BJ (cell line): ENCODE measurements around the gene ALDH3B2. TPM values are rescaled to one million over a fixed set of nuclear protein-coding genes. Genes with fewer than 3 reads are reported as not detected.

Source experiments
- CTCF ChIA-PET: fragments of 350-600 bp; formaldehyde crosslinking; extraction: SDS; loops from one replicate; lab custom pipeline; 2021; ENCODE audit warnings: antibody characterized with exemption, inconsistent platforms; lab: Yijun Ruan, JAX
- POLR2A ChIA-PET: fragments of 300-600 bp; sonication (Branson Sonifier 250); formaldehyde crosslinking; extraction: SDS; loops from one replicate; lab custom pipeline; 2021; ENCODE audit warnings: antibody characterized with exemption; lab: Charles Lee
- DNase-seq: peaks from one replicate; pipeline ENCODE4 v3.0.0-alpha.2; 2011; ENCODE audit warnings: low read depth
- H3K27me3 ChIP-seq: 2 replicates; pipeline ENCODE4 v1.6.0; 2011; ENCODE audit warnings: low read length; ENCODE audit not compliant: control insufficient read depth, insufficient read depth
- H3K36me3 ChIP-seq: 2 replicates; pipeline ENCODE4 v1.5.1; 2011; ENCODE audit warnings: low read length; ENCODE audit not compliant: control insufficient read depth, insufficient read depth
- H3K4me3 ChIP-seq: 2 replicates; pipeline ENCODE4 v1.5.1; 2011; ENCODE audit warnings: low read depth, mild to moderate bottlenecking, control low read depth, low read length
- CTCF ChIP-seq: IDR thresholded peaks from 2 replicates; pipeline ENCODE4 v1.5.1; 2011; ENCODE audit warnings: low read depth, mild to moderate bottlenecking, control low read depth, inconsistent platforms, low read length, moderate library complexity; ENCODE audit not compliant: insufficient read depth
- polyA plus RNA-seq: library from polyadenylated mRNA; depleted of rRNA; stranded (reverse); fragments of >200 nt; gene quantifications from 2 replicates; pipeline ENCODE4 v1.2.3, GENCODE V29; 2011

Gene ALDH3B2
- polyA plus RNA-seq, 1 experiment, result not detected

GRCh38 chr11:67649634-67650510 lies 24.6 kb downstream of the ALDH3B2 start:
- Histone ChIP-seq H3K4me3 (no peak overlapping the region), H3K36me3 (no peaks in the 10 kb centered on the region), H3K27me3 (no peaks in the 10 kb centered on the region; the same call in 1 of the 2 replicates)
- ChIA-PET CTCF (interaction anchor here (0.7 to 9.0 kb wide), 4 partner anchors 8 to 78 kb away, joined by 3 to 48 read pairs (median 4); partner anchors contain the start of genes NUDT8 and TBX10), POLR2A (no interaction called here)
- TF ChIP-seq CTCF, result no peak
- no peak for DNase-seq

DNA sequence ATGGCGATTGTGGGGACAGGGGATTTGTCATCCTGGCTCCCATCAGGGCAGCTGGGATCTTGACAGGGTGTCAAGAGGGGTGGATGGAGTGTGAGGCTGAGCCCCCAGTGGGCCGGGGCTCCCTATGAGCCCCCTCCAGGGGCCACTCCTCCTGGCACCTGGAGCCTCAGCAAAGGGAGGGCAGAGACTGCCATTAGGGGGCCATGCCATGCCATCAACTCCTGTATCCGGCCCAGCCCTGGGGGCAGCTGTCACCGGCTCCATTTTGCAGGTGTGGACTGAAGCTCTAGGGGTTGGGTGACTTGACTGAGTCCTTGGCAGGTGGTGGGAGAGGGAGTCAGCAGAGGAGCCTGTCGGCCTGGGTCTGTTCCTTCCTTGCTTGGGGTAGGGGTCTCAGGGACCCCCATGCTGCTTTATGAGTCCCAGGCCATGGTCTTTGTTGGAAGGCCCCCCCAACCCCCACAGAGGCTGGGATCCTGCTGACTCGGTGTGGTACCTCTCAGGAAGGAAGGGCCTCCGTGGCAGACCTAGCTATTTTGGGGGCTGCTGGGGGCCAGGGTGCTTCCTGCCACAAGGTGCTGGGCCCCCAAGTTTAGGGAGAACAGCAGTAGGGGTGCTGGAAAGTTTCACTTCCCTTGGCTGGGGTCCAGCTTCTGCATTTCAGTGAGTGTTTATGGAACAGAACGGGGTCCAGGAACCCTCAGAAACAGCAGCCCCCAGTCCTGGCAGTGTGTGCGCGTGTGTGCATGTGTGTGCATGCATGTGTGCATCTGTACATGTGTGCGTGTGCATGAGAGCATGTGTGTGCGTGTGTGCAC lies 25.4 kb downstream of the ALDH3B2 start:
- TF ChIP-seq CTCF, result no peak
- no peaks in the 10 kb centered on the region; the same call in 1 of the 2 replicates for H3K27me3 ChIP-seq
- H3K4me3 ChIP-seq, result no peak overlapping the region
- CTCF ChIA-PET, result interaction anchor here (0.7 to 9.0 kb wide), 3 partner anchors 10 to 19 kb away, joined by 3 to 48 read pairs (median 6); partner anchors contain the start of genes NUDT8 and TBX10
- H3K36me3 ChIP-seq, result no peaks in the 10 kb centered on the region
- no peak for DNase-seq
- POLR2A ChIA-PET, result no interaction called here

GRCh38 chr11:67648140-67648795 lies 26.2 kb downstream of the ALDH3B2 start:
- no peak for DNase-seq
- POLR2A ChIA-PET, result no interaction called here
- no peak overlapping the region for H3K4me3 ChIP-seq
- CTCF ChIA-PET, result interaction anchor here (1.9 to 9.0 kb wide), 3 partner anchors 9 to 18 kb away, joined by 6 to 48 read pairs (median 20); partner anchors contain the start of genes NUDT8 and TBX10
- H3K27me3 ChIP-seq, result no peaks in the 10 kb centered on the region; the same call in 1 of the 2 replicates
- TF ChIP-seq CTCF, result no peak
- H3K36me3 ChIP-seq, result no peaks in the 10 kb centered on the region

DNA sequence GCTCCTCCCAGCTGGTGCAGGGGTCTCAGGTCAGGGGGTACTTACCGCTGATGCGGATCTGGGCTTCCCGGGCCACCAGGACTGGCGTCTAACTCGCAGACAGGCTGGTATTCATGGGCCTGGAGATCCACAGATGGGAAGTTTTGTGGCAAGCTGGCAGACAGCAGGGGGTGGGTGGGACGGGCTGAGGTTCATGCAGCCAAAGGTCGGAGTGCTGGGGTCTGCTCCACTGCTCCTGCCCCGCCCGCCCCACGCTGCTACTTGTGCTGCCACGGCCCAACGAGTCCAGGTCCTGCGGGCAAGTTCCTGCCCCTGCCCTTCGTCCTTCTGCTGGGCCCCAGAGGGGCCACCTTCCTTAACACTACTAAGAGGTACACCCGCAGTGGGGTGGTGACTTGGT lies 27.0 kb downstream of the ALDH3B2 start:
- no peak overlapping the region for H3K4me3 ChIP-seq
- DNase-seq, result no peak
- ChIA-PET POLR2A (no interaction called here), CTCF (interaction anchor here (1.2 to 9.0 kb wide), 3 partner anchors 8 to 17 kb away, joined by 3 to 48 read pairs (median 20); partner anchors contain the start of gene NUDT8)
- TF ChIP-seq CTCF, result no peak
- no peaks in the 10 kb centered on the region; the same call in 1 of the 2 replicates for H3K27me3 ChIP-seq
- no peaks in the 10 kb centered on the region for H3K36me3 ChIP-seq
